NCI-H1417 treated with DMSO at 0.1 percent for 48 hours (cell line): ENCODE results near the gene TGFBI.

Experiments
- DNase-seq: peaks from one replicate; lab custom pipeline; 2025; lab: John Stamatoyannopoulos, UW

The TGFBI gene

DNA sequence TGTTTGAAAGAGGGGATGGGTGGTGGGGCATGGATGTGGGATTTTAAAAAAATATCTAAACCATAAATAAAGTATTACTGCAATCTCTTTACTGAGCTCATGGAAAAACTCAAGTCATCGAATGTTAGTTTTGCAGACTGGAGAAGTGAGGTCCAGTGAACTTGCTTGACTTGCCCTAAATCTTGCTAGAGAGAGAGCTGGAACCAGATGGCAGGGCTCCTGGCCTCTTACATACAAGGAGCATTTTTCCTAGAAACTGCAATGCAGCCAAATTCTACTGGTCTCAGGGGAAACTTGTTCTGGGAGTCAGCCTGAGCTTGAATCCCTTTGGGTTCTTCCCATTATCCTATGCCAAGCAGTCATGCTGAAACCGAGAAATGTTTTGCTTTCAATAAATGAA is 2.9 kb upstream of the TGFBI start:
- DNase-seq: no peak

DNA sequence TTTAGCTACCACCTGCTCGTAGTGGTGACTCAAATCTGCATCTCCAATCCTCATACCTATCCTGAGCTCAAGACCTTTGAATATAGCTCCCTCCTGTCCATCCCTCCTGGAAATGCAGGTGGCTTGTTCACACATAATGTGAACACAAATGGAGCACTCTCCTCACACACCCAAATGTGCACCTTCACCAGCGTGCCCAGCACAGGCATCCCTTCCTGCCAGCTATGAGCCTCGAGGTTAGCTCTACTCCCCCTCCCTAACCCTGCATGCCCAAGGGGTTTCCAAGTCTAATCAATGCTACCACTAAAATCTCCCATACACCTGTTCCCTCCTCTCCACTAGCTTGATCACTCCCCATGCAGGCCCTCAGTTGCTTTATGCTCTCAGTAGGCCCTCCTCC is 2.2 kb upstream of the TGFBI start:
- no peak for DNase-seq

- no peak for DNase-seq
Measured at GRCh38 chr5:136027311-136027710, 1.5 kb upstream of the TGFBI start.

GRCh38 chr5:136028090-136028489 is 698 bp upstream of the TGFBI start:
- no peak for DNase-seq

- no peak for DNase-seq
Measured at GRCh38 chr5:136030252-136030651, 1.5 kb downstream of the TGFBI start.

GRCh38 chr5:136030956-136031611 is 2.3 kb downstream of the TGFBI start:
- no peak for DNase-seq

DNA sequence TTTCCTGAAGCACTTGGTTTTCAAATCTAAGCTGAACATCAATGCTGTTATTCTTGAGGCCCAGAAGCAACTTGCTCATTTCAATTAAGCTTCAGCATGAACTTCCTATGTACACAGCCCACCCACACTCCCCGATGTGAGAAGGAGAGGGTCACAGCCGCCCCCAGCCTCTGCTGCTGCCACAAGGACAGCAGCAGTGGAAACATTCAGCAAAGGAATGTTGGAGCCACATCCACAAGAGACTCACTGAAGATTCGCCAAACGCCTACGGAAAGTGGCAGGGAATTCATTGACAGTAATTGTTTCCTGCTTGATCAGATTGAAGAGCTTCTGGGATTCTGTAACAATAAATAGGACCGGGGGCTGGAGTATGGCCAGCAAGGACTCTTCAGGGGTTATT is 2.9 kb downstream of the TGFBI start:
- DNase-seq: no peak

DNA sequence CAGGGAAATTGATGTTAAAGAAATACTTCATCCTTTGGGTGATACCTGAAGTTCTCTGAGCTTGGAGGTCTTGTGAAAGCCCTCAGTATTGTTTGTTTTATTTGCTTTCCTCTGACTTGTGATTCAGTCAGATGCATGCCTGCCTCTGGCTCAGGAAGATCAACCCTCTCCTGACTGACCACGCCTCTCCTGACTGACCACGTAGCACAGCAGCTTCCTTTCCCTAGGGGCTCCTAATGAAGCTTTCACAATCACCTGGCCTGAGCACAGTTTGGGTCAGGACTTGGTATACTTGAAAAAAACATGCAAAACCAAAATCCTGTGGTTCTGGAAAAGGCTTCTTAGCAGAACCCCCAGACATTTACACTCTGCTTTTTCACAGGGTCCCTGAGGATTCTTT is 3.8 kb downstream of the TGFBI start:
- no peak for DNase-seq

- DNase-seq: no peak
Measured at GRCh38 chr5:136033234-136033633, 4.4 kb downstream of the TGFBI start.

DNA sequence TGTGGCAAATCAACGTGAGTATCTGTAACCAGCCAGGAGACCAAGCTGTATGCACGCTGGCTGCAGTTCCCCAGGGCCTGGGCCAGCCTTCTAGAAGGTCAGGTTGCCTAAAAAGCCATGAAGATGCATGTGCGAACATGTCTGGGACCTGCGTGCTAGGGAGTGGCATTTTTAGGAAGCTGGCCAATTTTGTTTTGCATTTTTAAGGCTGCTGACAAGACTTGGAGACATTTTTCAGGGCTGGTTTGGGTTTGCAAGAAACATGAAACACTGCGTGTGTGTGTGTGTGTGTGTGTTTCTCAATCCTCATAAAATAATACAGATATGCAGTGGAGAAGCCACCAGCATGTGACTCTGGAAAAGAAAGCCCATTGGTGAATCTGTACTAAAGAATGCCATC is 5.1 kb downstream of the TGFBI start:
- DNase-seq: no peak

- DNase-seq: no peak
Measured at GRCh38 chr5:136034492-136034891, 5.7 kb downstream of the TGFBI start.

DNA sequence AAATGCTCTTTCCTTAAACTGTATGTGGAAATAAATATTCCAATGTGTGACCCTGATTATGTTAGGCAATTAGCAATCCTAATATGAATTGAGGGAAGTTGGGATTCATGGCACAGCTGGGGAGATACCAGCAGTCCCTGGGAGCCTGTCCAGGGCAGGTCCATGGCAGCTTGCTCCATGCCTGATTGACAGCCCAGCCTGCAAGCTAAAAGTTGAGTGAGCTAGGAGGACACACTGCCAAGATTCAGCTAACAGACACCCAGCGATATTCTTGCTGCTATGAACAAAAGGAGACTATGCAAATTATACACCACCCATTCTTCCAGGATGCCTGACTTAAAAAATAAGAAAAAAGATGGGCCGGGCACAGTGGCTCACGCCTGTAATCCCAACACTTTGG is 6.2 kb downstream of the TGFBI start:
- no peak for DNase-seq

DNA sequence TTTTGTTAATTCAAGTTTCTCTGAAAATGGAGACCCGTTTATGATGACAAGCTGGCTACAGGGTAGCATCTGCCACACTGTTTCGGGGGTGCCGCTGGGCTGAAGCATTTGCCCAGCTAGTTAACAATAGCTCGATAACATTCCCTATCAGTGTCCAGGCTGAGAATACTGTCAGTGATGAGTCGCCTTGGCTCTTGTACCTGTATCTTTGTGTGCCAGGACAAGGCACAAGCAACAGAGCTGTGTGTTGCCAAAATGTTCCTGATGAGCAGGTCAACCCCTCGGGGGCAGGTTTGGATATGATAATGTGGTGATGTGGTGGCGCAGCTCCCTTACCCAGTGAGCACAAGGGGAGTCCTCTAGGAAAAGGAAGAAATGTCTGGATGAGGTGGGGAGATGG is 7.0 kb downstream of the TGFBI start:
- DNase-seq: no peak

DNA sequence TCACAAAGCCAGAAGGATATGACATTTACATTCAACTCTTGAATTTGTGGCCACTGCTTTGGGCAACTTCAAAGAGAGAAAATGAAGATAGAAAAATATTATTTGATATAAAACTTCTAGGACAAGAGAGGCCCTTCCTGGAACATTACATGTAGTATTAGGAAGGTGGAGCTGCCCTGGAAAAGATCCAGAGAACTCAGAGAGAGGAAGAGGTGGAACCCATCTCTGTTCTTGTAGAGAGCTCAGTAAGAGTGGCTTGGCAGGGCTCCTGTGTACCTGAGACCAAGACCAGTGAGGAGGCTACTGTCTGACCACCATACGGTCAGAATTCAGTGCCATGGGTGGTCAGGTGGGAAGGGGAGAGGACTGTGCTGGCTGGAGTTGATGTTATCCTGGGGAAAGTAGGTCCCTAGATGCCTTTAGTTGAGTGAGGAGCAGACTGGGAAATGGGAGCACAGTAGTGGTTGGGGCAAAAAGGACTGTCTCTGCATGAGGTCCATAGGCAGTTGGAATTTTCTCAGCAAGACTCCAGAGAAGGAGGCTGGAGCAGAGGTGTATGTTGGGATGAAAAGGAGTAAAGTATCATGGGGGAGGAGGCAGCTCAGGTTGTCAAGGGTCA is 7.6 kb downstream of the TGFBI start:
- DNase-seq: no peak

- peak; percentile 56 for DNase-seq
Measured at GRCh38 chr5:136037001-136037705, 8.4 kb downstream of the TGFBI start.

- no peak for DNase-seq
Measured at GRCh38 chr5:136038635-136039034, 9.8 kb downstream of the TGFBI start.

GRCh38 chr5:136039202-136039601 is 10.4 kb downstream of the TGFBI start:
- DNase-seq: no peak

DNA sequence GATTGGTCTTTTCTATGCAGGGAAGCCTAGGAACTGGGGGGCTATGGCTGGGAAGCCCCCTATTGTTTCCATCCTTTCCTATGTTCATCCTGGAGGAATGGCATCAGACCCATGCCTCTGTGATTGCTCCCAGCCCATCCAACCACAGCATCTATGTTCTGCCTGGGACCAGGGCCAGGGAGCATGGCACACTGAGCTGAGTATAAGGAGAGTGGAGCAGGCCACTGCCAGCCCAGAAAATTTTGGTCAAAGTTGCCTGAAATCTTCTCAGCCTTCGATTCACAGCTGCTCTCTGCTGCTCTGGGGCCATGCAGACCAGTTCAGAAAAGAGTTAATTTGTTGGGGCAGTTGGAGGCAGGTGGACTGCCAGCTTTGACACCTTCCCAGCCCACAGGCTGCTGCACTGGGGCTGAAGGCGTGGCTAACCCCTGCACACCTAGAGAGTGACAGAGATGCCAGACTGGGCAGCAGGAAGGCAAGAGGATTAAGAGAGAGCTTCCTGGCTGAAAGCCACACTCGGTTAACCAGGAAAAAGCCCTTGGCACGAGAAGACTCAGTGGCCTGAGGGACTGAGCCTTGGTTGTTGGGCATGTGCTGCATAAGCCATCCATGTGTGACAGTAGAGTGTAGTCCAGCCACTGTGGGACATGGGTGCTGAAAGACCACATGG is 12.1 kb downstream of the TGFBI start:
- DNase-seq: no peak

DNA sequence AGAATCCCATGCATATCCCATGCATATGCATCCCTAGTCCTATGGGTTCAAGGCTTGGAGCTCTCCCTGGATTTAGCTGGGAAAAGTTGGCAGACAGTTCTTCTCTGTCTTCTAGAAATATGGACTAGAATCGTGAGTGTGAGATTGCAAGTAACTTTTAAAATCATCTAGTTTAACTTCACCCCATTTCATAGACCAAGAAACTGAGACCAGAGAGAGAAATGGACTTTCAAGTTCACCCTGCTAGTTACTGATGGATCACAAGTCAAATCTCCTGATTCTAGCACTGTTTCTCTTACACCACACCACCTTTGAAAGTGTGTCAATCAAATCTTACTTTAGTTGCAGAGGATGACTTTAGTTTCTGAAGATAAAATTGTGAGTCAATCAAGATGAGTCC is 13.4 kb downstream of the TGFBI start:
- DNase-seq: no peak

GRCh38 chr5:136042665-136043121 is 13.9 kb downstream of the TGFBI start:
- no peak for DNase-seq

- DNase-seq: no peak
Measured at GRCh38 chr5:136043551-136043950, 14.8 kb downstream of the TGFBI start.

GRCh38 chr5:136043968-136044610 is 15.3 kb downstream of the TGFBI start:
- no peak for DNase-seq
